Kidney (tissue), 14 donors: ENCODE results near the gene BBS1. TPM values are rescaled to one million over a fixed set of nuclear protein-coding genes. Genes with fewer than 3 reads are reported as not detected.

Source experiments
- DNase-seq, 5 donors: peaks; one replicate each; pipeline ENCODE4 v3.0.0-alpha.2; 2013 to 2020
- FAIRE-seq: peaks from 2 replicates; lab custom pipeline; 2012; peaks lifted over from hg19 to GRCh38; lab: Jason Lieb, UNC
- H3K27ac ChIP-seq, 2 donors: one replicate each; pipeline ENCODE4 v1.7.0; 2013; ENCODE audit warnings: low read depth in 2 of 2, low read length in 2 of 2, inconsistent platforms in 1 of 2
- H3K27me3 ChIP-seq: one replicate; pipeline ENCODE4 v1.7.1; 2013; ENCODE audit warnings: low read length, inconsistent platforms; ENCODE audit not compliant: control insufficient read depth, insufficient read depth
- H3K36me3 ChIP-seq, 3 donors: one replicate each; pipeline versions ENCODE4 v1.7.0 to v1.7.1; 2013; ENCODE audit warnings: low read length in 3 of 3, control low read depth in 1 of 3, inconsistent platforms in 1 of 3; ENCODE audit not compliant: insufficient read depth in 3 of 3, control insufficient read depth in 2 of 3
- H3K4me1 ChIP-seq, 3 donors: one replicate each; pipeline versions ENCODE4 v1.7.0 to v1.7.1; 2013; ENCODE audit warnings: low read length in 3 of 3, inconsistent platforms in 1 of 3, low read depth in 1 of 3; ENCODE audit not compliant: control insufficient read depth in 2 of 3, insufficient read depth in 2 of 3
- H3K4me3 ChIP-seq, 3 donors: one replicate each; pipeline versions ENCODE4 v1.7.0 to v1.8.1; 2013; ENCODE audit warnings: low read length in 3 of 3, control low read depth in 1 of 3, inconsistent platforms in 1 of 3
- H3K9ac ChIP-seq, 3 donors: one replicate each; pipeline versions ENCODE4 v1.7.0 to v1.7.1; 2013; ENCODE audit warnings: low read length in 3 of 3, control low read depth in 1 of 3, inconsistent platforms in 1 of 3
- H3K9me3 ChIP-seq, 3 donors: one replicate each; pipeline versions ENCODE4 v1.7.0 to v1.7.1; 2013; ENCODE audit warnings: low read length in 3 of 3, control low read depth in 1 of 3, inconsistent platforms in 1 of 3; ENCODE audit not compliant: control insufficient read depth in 2 of 3, insufficient read depth in 1 of 3
- intact Hi-C: fragments of 100-400 bp; cut with DNase I; formaldehyde crosslinking; loops from one replicate; pipeline ENCODE4 v1.11.1; 2022
- polyA plus RNA-seq: library from polyadenylated mRNA; stranded (reverse); fragments of 350-450 nt; fragmentation: Illumina TruSeq; extraction: RNeasy Lipid Tissue Mini Kit (QIAGEN cat#74804); gene quantifications from one replicate; pipeline ENCODE4 v1.2.3, GENCODE V29; 2014; ENCODE audit warnings: low read depth, low replicate concordance; ENCODE audit not compliant: insufficient read depth
- total RNA-seq: library from RNA; stranded (reverse); fragmentation: NEBNext Ultra II Directional; extraction: Animal tissue kit (Norgen Biotek cat#: 25700); gene quantifications from one replicate; pipeline ENCODE4 v1.2.1, GENCODE V29; 2021
- TF ChIP-seq, protein P1 (sequence below): IDR thresholded peaks from 3 replicates; pipeline ENCODE4 v1.5.1; 2012; ENCODE audit warnings: mild to moderate bottlenecking, moderate library complexity, borderline replicate concordance; ENCODE audit not compliant: insufficient read depth; ENCODE audit errors: extremely low read depth
- donor health status: control.
- donor health status: control.
- donor health status: control.
- donor health status: control.
- donor health status: control.
- donor health status: DM: yes; HTN: yes; CAD: no.
- donor health status: Normal renal cell carcinoma (clear cell type).

BBS1 gene
- total and polyA plus RNA-seq, 2 donors from 2014 or later: 30.1 to 85.4 TPM

GRCh38 chr11:66478729-66479393 is 31.6 kb upstream of the BBS1 start:
- TF ChIP-seq, protein P1, sequence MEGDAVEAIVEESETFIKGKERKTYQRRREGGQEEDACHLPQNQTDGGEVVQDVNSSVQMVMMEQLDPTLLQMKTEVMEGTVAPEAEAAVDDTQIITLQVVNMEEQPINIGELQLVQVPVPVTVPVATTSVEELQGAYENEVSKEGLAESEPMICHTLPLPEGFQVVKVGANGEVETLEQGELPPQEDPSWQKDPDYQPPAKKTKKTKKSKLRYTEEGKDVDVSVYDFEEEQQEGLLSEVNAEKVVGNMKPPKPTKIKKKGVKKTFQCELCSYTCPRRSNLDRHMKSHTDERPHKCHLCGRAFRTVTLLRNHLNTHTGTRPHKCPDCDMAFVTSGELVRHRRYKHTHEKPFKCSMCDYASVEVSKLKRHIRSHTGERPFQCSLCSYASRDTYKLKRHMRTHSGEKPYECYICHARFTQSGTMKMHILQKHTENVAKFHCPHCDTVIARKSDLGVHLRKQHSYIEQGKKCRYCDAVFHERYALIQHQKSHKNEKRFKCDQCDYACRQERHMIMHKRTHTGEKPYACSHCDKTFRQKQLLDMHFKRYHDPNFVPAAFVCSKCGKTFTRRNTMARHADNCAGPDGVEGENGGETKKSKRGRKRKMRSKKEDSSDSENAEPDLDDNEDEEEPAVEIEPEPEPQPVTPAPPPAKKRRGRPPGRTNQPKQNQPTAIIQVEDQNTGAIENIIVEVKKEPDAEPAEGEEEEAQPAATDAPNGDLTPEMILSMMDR: peak; percentile 70
- Histone ChIP-seq H3K9me3 (no peaks in the 10 kb centered on the region), H3K36me3 (peaks cover 0 to 6% (median 3%) of the 10 kb centered on the region in 3 donors), H3K27ac (peak overlapping the region in 1 of 2 donors; percentile 71), H3K4me1 (peaks cover 0 to 10% (median 9%) of the 10 kb centered on the region in 3 donors), H3K4me3 (peak overlapping the region; percentile 68 to 83 (median 81)), H3K27me3 (no peaks in the 10 kb centered on the region), H3K9ac (peak overlapping the region; percentile 67 to 96 (median 83))
- DNase-seq: peak in 4 of 5 donors; percentile 31 to 45 (median 36)
- intact Hi-C loops: no loop called here
- FAIRE-seq: no peak

DNA sequence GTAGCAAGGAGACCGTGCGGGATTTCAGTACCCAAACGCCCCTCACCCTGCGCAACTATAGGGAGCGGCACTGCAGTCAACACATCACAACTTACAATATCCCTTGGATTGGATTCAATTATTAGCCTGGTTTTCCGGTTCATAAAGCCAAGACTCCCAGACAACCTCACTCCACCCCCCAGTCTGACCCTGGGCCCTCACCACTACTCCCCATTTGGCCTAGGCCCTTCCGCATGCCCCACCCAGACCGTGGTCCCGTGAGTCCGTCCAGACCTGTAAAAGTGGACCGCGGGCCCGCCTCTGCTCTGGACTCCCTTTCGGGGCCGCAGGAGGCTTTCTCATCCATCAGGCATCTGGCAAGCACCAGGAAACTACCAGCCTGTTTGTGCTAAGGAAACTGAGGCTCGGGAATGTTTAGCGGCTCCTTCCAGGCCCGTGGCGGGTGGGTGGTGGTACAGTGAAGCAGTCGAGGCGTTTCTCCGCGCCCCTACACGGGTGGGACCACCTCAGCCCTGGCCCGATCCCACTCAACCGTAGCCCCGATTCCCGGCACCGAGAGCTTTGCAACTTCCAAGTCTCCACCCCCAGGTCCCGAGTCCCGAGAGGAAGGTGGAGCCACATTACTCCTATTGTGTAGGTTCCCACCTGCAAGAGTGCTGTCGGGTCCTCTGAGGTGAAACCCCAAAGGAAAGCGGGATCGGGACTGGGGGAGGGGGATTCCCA is 30.9 kb upstream of the BBS1 start:
- no peak for FAIRE-seq
- Histone ChIP-seq H3K27me3 (no peaks in the 10 kb centered on the region), H3K27ac (peak overlapping the region; percentile 71 to 72), H3K4me1 (peaks cover 0 to 11% (median 10%) of the 10 kb centered on the region in 3 donors), H3K9me3 (no peaks in the 10 kb centered on the region), H3K4me3 (peak overlapping the region; percentile 68 to 83 (median 81)), H3K36me3 (no peaks in the 10 kb centered on the region), H3K9ac (peak overlapping the region; percentile 67 to 96 (median 83))
- intact Hi-C loops: no loop called here
- DNase-seq: peak; percentile 33 to 85 (median 60)
- TF ChIP-seq, protein P1: no peak

- Histone ChIP-seq H3K9me3 (no peaks in the 10 kb centered on the region), H3K4me1 (peaks cover 0 to 11% (median 10%) of the 10 kb centered on the region in 3 donors), H3K36me3 (no peaks in the 10 kb centered on the region), H3K27me3 (no peaks in the 10 kb centered on the region), H3K4me3 (peak within 1 kb of the TSS; percentile 68 to 86 (median 83)), H3K9ac (peak within 1 kb of the TSS; percentile 73 to 96 (median 83)), H3K27ac (peak within 1 kb of the TSS; percentile 71 to 72)
- peak; percentile 96 to 99 (median 98) for DNase-seq
- no peak for FAIRE-seq
- TF ChIP-seq, protein P1: no peak
- intact Hi-C loops: no loop called here
These were observed 30.1 kb upstream of the BBS1 start, which contains the start of gene DPP3 for GRCh38 chr11:66480117-66480938. Gene DPP3, plus strand, starts transcription at chr11:66480434. Its CDS starts 1,767 bp downstream, at chr11:66482201.
